GM23338 (cell line): Measurements from ENCODE around the gene RSPH1. TPM values are rescaled to one million over a fixed set of nuclear protein-coding genes. Genes with fewer than 3 reads are reported as not detected.
A peak's percentile ranks its signal among the peaks of the same experiment; 100 is the strongest.

Experiments
- ATAC-seq: fragments of 200-7000 bp; cut with Tn5 transposase; 3 replicates; pipeline ENCODE4 v1.9.1; 2020
- DNase-seq: peaks from one replicate; pipeline ENCODE4 v3.0.0-alpha.2; 2015; ENCODE audit warnings: low spot score
- H2AFZ ChIP-seq: fragments of 200-600 bp; sonication (generic); 2 replicates; pipeline ENCODE4 v1.8.0; 2016; ENCODE audit warnings: antibody characterized with exemption, mild to moderate bottlenecking, moderate library complexity
- H3F3A ChIP-seq: fragments of 200-600 bp; sonication (generic); replicated peaks from 2 replicates; pipeline ENCODE4 v1.8.0; 2017; ENCODE audit warnings: antibody characterized with exemption, mixed run types, low read depth
- H3K27ac ChIP-seq: fragments of 200-600 bp; sonication (generic); 2 replicates; pipeline ENCODE4 v1.6.1; 2016; ENCODE audit warnings: low read depth
- H3K27me3 ChIP-seq: fragments of 200-600 bp; sonication (generic); 2 replicates; pipeline ENCODE4 v1.8.0; 2016; ENCODE audit warnings: mild to moderate bottlenecking, mixed run types, moderate library complexity; ENCODE audit not compliant: insufficient read depth
- H3K36me3 ChIP-seq: fragments of 200-600 bp; sonication (generic); 2 replicates; pipeline ENCODE4 v1.8.0; 2016; ENCODE audit warnings: mild to moderate bottlenecking; ENCODE audit not compliant: insufficient read depth
- H3K4me1 ChIP-seq: fragments of 200-600 bp; sonication (generic); 2 replicates; pipeline ENCODE4 v1.8.0; 2016; ENCODE audit warnings: mild to moderate bottlenecking, moderate library complexity; ENCODE audit not compliant: insufficient read depth
- H3K4me2 ChIP-seq: fragments of 200-600 bp; sonication (generic); 2 replicates; pipeline ENCODE4 v1.7.1; 2017; ENCODE audit warnings: mixed run types
- H3K4me3 ChIP-seq: fragments of 200-600 bp; sonication (generic); 2 replicates; pipeline ENCODE4 v1.6.1; 2016; ENCODE audit warnings: mixed run types
- H3K79me2 ChIP-seq: fragments of 200-600 bp; sonication (generic); replicated peaks from 2 replicates; pipeline ENCODE4 v1.8.0; 2017; ENCODE audit warnings: mild to moderate bottlenecking; ENCODE audit not compliant: insufficient read depth
- H3K9me2 ChIP-seq: fragments of 200-600 bp; sonication (generic); 2 replicates; pipeline ENCODE4 v1.8.0; 2017; ENCODE audit not compliant: insufficient read depth
- H4K20me1 ChIP-seq: fragments of 200-600 bp; sonication (generic); replicated peaks from 2 replicates; pipeline ENCODE4 v1.8.0; 2017; ENCODE audit warnings: mild to moderate bottlenecking; ENCODE audit not compliant: insufficient read depth
- H3K27ac Mint-ChIP-seq: 2 replicates; pipeline ENCODE4 v1.8.0; 2020; ENCODE audit warnings: inconsistent platforms, mild to moderate bottlenecking, moderate library complexity, mixed read lengths
- H3K27me3 Mint-ChIP-seq: 3 replicates; pipeline ENCODE4 v1.8.0; 2022; ENCODE audit warnings: low read depth, mild to moderate bottlenecking, moderate library complexity, mixed read lengths, inconsistent platforms; ENCODE audit not compliant: insufficient read depth, poor library complexity
- H3K36me3 Mint-ChIP-seq: 3 replicates; pipeline ENCODE4 v1.8.0; 2021; ENCODE audit warnings: low read depth, mild to moderate bottlenecking, inconsistent platforms, moderate library complexity, mixed read lengths
- H3K4me1 Mint-ChIP-seq: 3 replicates; pipeline ENCODE4 v1.8.0; 2020; ENCODE audit warnings: mild to moderate bottlenecking, inconsistent platforms, mixed read lengths
- H3K4me3 Mint-ChIP-seq: 3 replicates; pipeline ENCODE4 v1.8.0; 2021; ENCODE audit warnings: moderate library complexity, mild to moderate bottlenecking, inconsistent platforms, mixed read lengths
- H3K9me3 Mint-ChIP-seq: 3 replicates; pipeline ENCODE4 v1.8.0; 2020; ENCODE audit warnings: moderate library complexity, mild to moderate bottlenecking, inconsistent platforms, mixed read lengths
- REST ChIP-seq: IDR thresholded peaks from one replicate; pipeline ENCODE4 v1.6.1; 2018; ENCODE audit warnings: antibody characterized with exemption; ENCODE audit not compliant: unreplicated experiment
- ZNF114 ChIP-seq: fragments of 250-450 bp; sonication (Bioruptor Pico); IDR thresholded peaks from 2 replicates; pipeline ENCODE4 v1.5.0; 2020; ENCODE audit warnings: mild to moderate bottlenecking, moderate library complexity
- ZNF462 ChIP-seq: fragments of 250-450 bp; sonication (Bioruptor Pico); IDR thresholded peaks from 2 replicates; pipeline ENCODE4 v1.5.0; 2020; ENCODE audit warnings: mild to moderate bottlenecking, moderate library complexity
- polyA plus RNA-seq: library from polyadenylated mRNA; unstranded; fragments of >200 nt; fragmentation: Nextera tagmentation; extraction: Ambion mirVana; gene quantifications from 2 replicates; pipeline ENCODE4 v1.2.1, GENCODE V29; 2016
- total RNA-seq: library from RNA; depleted of rRNA; stranded (reverse); fragments of >200 nt; shearing (Covaris generic); gene quantifications from 2 replicates; pipeline ENCODE4 v1.2.3, GENCODE V29; 2014

The RSPH1 gene
- total and polyA plus RNA-seq, 2 experiments from 2014 or later, result 0.23 TPM; not detected in 1

DNA sequence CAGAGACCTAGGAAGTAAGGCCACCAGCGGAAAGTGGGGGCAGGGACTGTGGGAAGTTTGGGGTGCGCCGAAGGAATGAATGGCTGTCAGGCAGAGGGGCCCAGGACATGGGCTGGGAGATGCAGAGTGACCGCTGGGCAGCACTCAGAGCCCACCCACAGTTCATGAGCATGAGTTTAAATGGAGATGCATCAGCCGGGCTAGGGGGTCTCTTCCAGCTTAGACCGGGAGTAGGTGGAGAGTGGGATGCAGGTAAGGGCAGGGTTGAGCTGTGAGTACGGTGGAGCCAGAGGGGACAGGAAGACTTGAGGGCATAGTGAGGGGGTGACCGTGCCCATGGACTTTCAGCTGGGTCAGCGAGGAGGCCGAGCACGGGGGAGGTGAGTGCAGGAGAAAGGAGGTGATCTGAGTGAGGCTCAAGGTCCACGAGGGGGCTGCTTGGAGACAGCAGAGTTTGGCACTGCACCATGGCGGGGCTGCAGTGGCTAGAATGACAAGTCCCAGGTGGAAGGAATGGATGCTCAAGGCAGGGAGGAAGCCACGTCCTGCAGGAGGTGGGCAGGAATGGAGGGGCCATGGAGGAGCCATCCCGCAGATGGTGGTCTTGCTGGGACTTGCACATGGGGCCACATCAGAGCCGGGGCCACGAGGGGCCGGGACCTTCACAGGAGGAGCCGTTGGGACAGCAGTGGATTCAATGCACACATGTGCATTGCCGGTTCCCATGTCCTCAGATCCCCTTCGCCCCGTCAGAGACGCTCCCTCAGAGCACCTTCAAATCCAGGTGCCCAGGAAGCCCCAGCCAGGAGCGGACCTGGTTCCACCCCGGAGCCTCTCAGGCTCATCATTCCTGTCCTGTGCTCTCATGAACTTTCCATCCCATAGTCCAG is 57.5 kb downstream of the RSPH1 start:
- Histone ChIP-seq H3K27me3 (no peaks in the 10 kb centered on the region), H3K36me3 (no peaks in the 10 kb centered on the region), H3K4me1 (no peaks in the 10 kb centered on the region), H3K9me2 (no peaks in the 10 kb centered on the region), H3K4me2 (no peak overlapping the region), H2AFZ (no peak overlapping the region), H3K27ac (no peak overlapping the region), H4K20me1 (no peaks in the 10 kb centered on the region), H3K79me2 (no peaks in the 10 kb centered on the region), H3K4me3 (no peak overlapping the region), H3F3A (no peaks in the 10 kb centered on the region)
- no peak for TF ChIP-seq ZNF114
- Mint-ChIP-seq H3K9me3 (peaks cover 9% of the 10 kb centered on the region), H3K27me3 (peaks cover 4% of the 10 kb centered on the region), H3K4me1 (no peaks in the 10 kb centered on the region), H3K36me3 (no peaks in the 10 kb centered on the region), H3K27ac (no peak overlapping the region), H3K4me3 (no peak overlapping the region)
- DNase-seq (no peak), ATAC-seq (no peak)

DNA sequence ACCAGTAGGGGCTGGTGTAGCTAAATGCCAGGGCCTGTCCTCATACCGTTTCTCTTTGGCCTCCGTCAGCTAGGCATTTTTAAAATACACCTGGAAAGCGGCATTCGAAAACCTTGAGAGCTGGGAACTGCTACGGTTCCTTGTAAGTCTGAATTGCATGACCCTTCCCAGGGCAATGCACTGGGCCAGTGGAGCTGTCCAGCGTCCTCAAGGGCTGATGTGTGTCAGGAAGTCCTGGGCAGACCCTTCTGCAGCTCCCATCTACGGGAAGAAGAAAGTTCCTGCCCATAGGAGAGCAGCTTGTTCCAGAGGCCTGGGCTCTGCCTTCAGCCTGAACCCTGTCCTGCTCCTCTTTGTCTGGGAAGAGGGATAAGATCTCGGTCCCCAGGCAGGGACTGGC is 58.2 kb downstream of the RSPH1 start:
- H3K36me3 Mint-ChIP-seq, result no peaks in the 10 kb centered on the region
- no peaks in the 10 kb centered on the region for H3K4me1 ChIP-seq
- H3K27me3 Mint-ChIP-seq, result peaks cover 4% of the 10 kb centered on the region
- H2AFZ ChIP-seq, result no peak overlapping the region
- peaks cover 16% of the 10 kb centered on the region for H3K9me3 Mint-ChIP-seq
- TF ChIP-seq ZNF462 (CRISPR knock-in tag) (no peak), REST (peak; percentile 79)
- no peaks in the 10 kb centered on the region for H3K4me1 Mint-ChIP-seq
- H3K36me3 ChIP-seq, result no peaks in the 10 kb centered on the region
- H3K27ac ChIP-seq, result no peak overlapping the region
- H3K9me2 ChIP-seq, result no peaks in the 10 kb centered on the region
- no peak overlapping the region for H3K4me2 ChIP-seq
- H3K4me3 Mint-ChIP-seq, result no peak overlapping the region
- no peak overlapping the region for H3K4me3 ChIP-seq
- DNase-seq, result peak; percentile 34
- ATAC-seq, result peak; percentile 85
- no peaks in the 10 kb centered on the region for H3F3A ChIP-seq
- no peak overlapping the region for H3K27ac Mint-ChIP-seq
- no peaks in the 10 kb centered on the region for H3K79me2 ChIP-seq
- no peaks in the 10 kb centered on the region for H4K20me1 ChIP-seq
- no peaks in the 10 kb centered on the region for H3K27me3 ChIP-seq
